Astrocyte (in vitro differentiated cells and primary cell): Measurements from ENCODE around the gene OR2S2. TPM values are rescaled to one million over a fixed set of nuclear protein-coding genes. Genes with fewer than 3 reads are reported as not detected.
"Not testable (repeated sequence)": the region's sequence is repeated elsewhere in the genome, so short reads cannot be mapped to it uniquely, and the experiment has no call there.

Experiments
- DNase-seq: peaks from one replicate; pipeline ENCODE4 v3.0.0-alpha.2; 2010; ENCODE audit warnings: low read depth
- FAIRE-seq: peaks from 2 replicates; lab custom pipeline; 2011; peaks lifted over from hg19 to GRCh38; lab: Jason Lieb, UNC
- H2AFZ ChIP-seq: 2 replicates; pipeline ENCODE4 v1.6.0; 2012; ENCODE audit warnings: low read depth, low read length, inconsistent platforms
- H3K27ac ChIP-seq: 2 replicates; pipeline ENCODE4 v1.5.1; 2011; ENCODE audit warnings: low read depth, low read length, inconsistent platforms
- H3K27me3 ChIP-seq: 2 replicates; pipeline ENCODE4 v1.6.0; 2011; ENCODE audit warnings: low read length, inconsistent platforms; ENCODE audit not compliant: insufficient read depth
- H3K36me3 ChIP-seq: 2 replicates; pipeline ENCODE4 v1.5.1; 2011; ENCODE audit warnings: low read length, inconsistent platforms; ENCODE audit not compliant: insufficient read depth
- H3K4me1 ChIP-seq: 2 replicates; pipeline ENCODE4 v1.5.1; 2011; ENCODE audit warnings: low read length, inconsistent platforms; ENCODE audit not compliant: insufficient read depth
- H3K4me2 ChIP-seq: 2 replicates; pipeline ENCODE4 v1.6.0; 2012; ENCODE audit warnings: low read length, inconsistent platforms
- H3K4me3 ChIP-seq: 2 replicates; pipeline ENCODE4 v1.5.1; 2011; ENCODE audit warnings: low read depth, mild to moderate bottlenecking, low read length, inconsistent platforms; ENCODE audit not compliant: insufficient read depth
- H3K79me2 ChIP-seq: 2 replicates; pipeline ENCODE4 v1.6.0; 2012; ENCODE audit warnings: mild to moderate bottlenecking, low read length, inconsistent platforms; ENCODE audit not compliant: insufficient read depth
- H3K9ac ChIP-seq: 2 replicates; pipeline ENCODE4 v1.6.0; 2012; ENCODE audit warnings: mild to moderate bottlenecking, low read length, inconsistent platforms
- H3K9me3 ChIP-seq: 2 replicates; pipeline ENCODE4 v1.5.1; 2012; ENCODE audit warnings: low read depth, mild to moderate bottlenecking, low read length, inconsistent platforms; ENCODE audit not compliant: insufficient read depth
- H4K20me1 ChIP-seq: 2 replicates; pipeline ENCODE4 v1.6.0; 2012; ENCODE audit warnings: low read length, inconsistent platforms; ENCODE audit not compliant: insufficient read depth
- H3K27ac Mint-ChIP-seq: one replicate; pipeline ENCODE4 v1.8.0; 2021; ENCODE audit warnings: mild to moderate bottlenecking, mixed read lengths; ENCODE audit not compliant: unreplicated experiment
- H3K27me3 Mint-ChIP-seq: one replicate; pipeline ENCODE4 v1.8.0; 2021; ENCODE audit warnings: low read depth, mixed read lengths; ENCODE audit not compliant: unreplicated experiment
- H3K36me3 Mint-ChIP-seq: one replicate; pipeline ENCODE4 v1.8.0; 2021; ENCODE audit warnings: low read depth, mixed read lengths; ENCODE audit not compliant: unreplicated experiment
- H3K4me1 Mint-ChIP-seq: one replicate; pipeline ENCODE4 v1.8.0; 2021; ENCODE audit warnings: low read depth, mixed read lengths; ENCODE audit not compliant: unreplicated experiment
- H3K4me3 Mint-ChIP-seq: one replicate; pipeline ENCODE4 v1.8.0; 2021; ENCODE audit warnings: mild to moderate bottlenecking, moderate library complexity, mixed read lengths; ENCODE audit not compliant: unreplicated experiment
- H3K9me3 Mint-ChIP-seq: one replicate; pipeline ENCODE4 v1.8.0; 2021; ENCODE audit warnings: mild to moderate bottlenecking, mixed read lengths; ENCODE audit not compliant: unreplicated experiment
- CTCF ChIP-seq: IDR thresholded peaks from 2 replicates; pipeline ENCODE4 v1.5.1; 2011; ENCODE audit warnings: low read depth, mild to moderate bottlenecking, inconsistent platforms, low read length, moderate library complexity; ENCODE audit not compliant: insufficient read depth
- EZH2 ChIP-seq: IDR thresholded peaks from 2 replicates; pipeline ENCODE4 v1.6.1; 2012; ENCODE audit warnings: mild to moderate bottlenecking, low read length, inconsistent platforms; ENCODE audit not compliant: insufficient read depth
- total RNA-seq: library from RNA; stranded (reverse); gene quantifications from 2 replicates; pipeline ENCODE4 v1.2.1, GENCODE V29; 2021

Gene OR2S2
- total RNA-seq, 1 donor from 2014 or later = not detected

DNA sequence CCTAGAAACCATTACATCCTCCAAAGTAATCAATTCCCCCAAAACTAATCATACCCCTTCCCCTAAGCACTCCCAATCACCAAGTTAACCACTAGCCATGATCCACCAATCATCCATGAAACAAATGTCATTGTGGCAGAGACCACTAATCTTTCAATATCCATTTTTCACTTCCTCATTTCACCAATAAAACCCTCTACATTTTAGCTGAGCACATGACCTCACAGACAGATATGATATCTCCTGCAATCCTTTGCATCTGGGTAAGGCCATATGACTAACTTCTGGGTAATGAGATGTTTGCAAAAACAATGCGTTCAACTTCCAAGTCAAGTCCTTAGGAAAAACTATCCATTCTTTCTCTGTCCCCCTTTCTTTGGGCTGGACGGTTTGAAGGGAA is 20.7 kb downstream of the OR2S2 start:
- H3K4me3 ChIP-seq = no peak overlapping the region
- H4K20me1 ChIP-seq = no peaks in the 10 kb centered on the region
- no peaks in the 10 kb centered on the region for H3K27me3 ChIP-seq
- H3K4me1 Mint-ChIP-seq = peaks cover 26% of the 10 kb centered on the region
- no peaks in the 10 kb centered on the region for H3K27me3 Mint-ChIP-seq
- H3K9me3 Mint-ChIP-seq = no peaks in the 10 kb centered on the region
- H3K9ac ChIP-seq = no peak overlapping the region
- H3K9me3 ChIP-seq = no peaks in the 10 kb centered on the region
- TF ChIP-seq CTCF (no peak), EZH2 (no peak)
- H3K4me3 Mint-ChIP-seq = no peak overlapping the region
- no peak overlapping the region for H2AFZ ChIP-seq
- H3K27ac Mint-ChIP-seq = no peak overlapping the region
- no peaks in the 10 kb centered on the region for H3K36me3 Mint-ChIP-seq
- H3K4me1 ChIP-seq = peaks cover 22% of the 10 kb centered on the region
- H3K4me2 ChIP-seq = peak overlapping the region; percentile 9
- H3K79me2 ChIP-seq = no peaks in the 10 kb centered on the region
- DNase-seq = peak; percentile 60
- H3K27ac ChIP-seq = peak overlapping the region; percentile 80
- peak; percentile 45 for FAIRE-seq
- H3K36me3 ChIP-seq = no peaks in the 10 kb centered on the region

DNA sequence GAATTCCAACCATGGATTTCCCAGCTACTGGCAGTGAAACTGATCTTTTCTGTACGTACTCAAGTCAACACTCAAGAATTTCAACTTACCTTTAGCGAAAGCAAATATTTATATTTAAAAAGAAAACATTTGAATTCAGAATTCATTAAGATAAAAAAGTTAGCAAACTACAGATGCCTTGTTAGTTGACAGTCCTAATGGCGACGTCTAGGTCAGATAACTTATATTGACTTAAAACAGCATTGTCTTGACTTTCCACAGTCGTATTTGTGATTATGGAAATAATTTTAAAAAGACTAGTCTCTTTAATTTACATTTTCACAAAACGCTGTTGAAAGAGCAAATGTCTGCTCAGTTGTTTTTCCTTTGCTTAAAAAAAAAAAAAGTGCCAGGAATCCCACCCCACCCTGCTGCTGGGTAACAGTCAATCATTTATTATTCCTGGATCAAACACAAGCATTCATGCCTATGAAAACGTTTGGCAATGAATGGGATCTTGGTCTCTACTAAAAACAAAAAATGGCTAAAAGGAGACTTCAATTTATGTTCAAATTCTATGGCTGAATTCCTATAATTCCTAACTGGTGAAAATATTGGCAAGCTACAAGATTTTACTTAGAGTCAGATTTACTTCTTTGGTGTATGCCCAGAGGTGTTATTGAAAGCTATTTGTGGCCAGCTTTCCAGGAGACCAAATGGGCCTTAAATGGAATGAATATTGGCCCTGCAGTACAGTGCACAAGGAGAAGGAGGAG is 22.0 kb downstream of the OR2S2 start:
- Mint-ChIP-seq H3K27me3 (no peaks in the 10 kb centered on the region), H3K9me3 (no peaks in the 10 kb centered on the region), H3K4me1 (peaks cover 28% of the 10 kb centered on the region), H3K4me3 (no peak overlapping the region), H3K36me3 (no peaks in the 10 kb centered on the region), H3K27ac (peak overlapping the region; percentile 4)
- FAIRE-seq = peak; percentile 73
- Histone ChIP-seq H3K36me3 (no peaks in the 10 kb centered on the region), H3K4me1 (peaks cover 26% of the 10 kb centered on the region), H3K4me3 (no peak overlapping the region), H3K9me3 (no peaks in the 10 kb centered on the region), H3K27ac (peak overlapping the region; percentile 80), H4K20me1 (no peaks in the 10 kb centered on the region), H3K79me2 (no peaks in the 10 kb centered on the region), H3K27me3 (no peaks in the 10 kb centered on the region), H3K4me2 (peak overlapping the region; percentile 48), H3K9ac (no peak overlapping the region), H2AFZ (no peak overlapping the region)
- peak; percentile 91 for DNase-seq
- TF ChIP-seq CTCF = no peak

- no peak overlapping the region for H3K4me3 Mint-ChIP-seq
- no peak overlapping the region for H3K27ac Mint-ChIP-seq
- Histone ChIP-seq H3K36me3 (no peaks in the 10 kb centered on the region), H4K20me1 (no peaks in the 10 kb centered on the region), H3K9ac (no peak overlapping the region), H3K4me3 (no peak overlapping the region), H3K27me3 (no peaks in the 10 kb centered on the region), H3K4me1 (peaks cover 28% of the 10 kb centered on the region), H3K9me3 (no peaks in the 10 kb centered on the region), H3K79me2 (no peaks in the 10 kb centered on the region), H3K4me2 (no peak overlapping the region), H2AFZ (no peak overlapping the region), H3K27ac (peak overlapping the region; percentile 80)
- FAIRE-seq (no peak), DNase-seq (peak; percentile 75)
- H3K27me3 Mint-ChIP-seq = no peaks in the 10 kb centered on the region
- no peaks in the 10 kb centered on the region for H3K9me3 Mint-ChIP-seq
- peaks cover 23% of the 10 kb centered on the region for H3K4me1 Mint-ChIP-seq
- no peak for TF ChIP-seq EZH2
- no peak for TF ChIP-seq CTCF
- H3K36me3 Mint-ChIP-seq = no peaks in the 10 kb centered on the region
Measured at GRCh38 chr9:35935261-35935660, 22.7 kb downstream of the OR2S2 start.

- H3K9me3 Mint-ChIP-seq, DNase-seq, FAIRE-seq, H3K36me3 Mint-ChIP-seq, H3K9ac ChIP-seq, H3K79me2 ChIP-seq, H3K36me3 ChIP-seq, H4K20me1 ChIP-seq, H3K27ac ChIP-seq, H3K27me3 Mint-ChIP-seq, H2AFZ ChIP-seq, H3K27ac Mint-ChIP-seq, H3K4me2 ChIP-seq, H3K9me3 ChIP-seq, H3K27me3 ChIP-seq, H3K4me3 ChIP-seq, H3K4me3 Mint-ChIP-seq: not testable (repeated sequence)
- H3K4me1 ChIP-seq = peaks cover 28% of the 10 kb centered on the region
- H3K4me1 Mint-ChIP-seq = peaks cover 22% of the 10 kb centered on the region
Measured at GRCh38 chr9:35934069-35934468, 23.9 kb downstream of the OR2S2 start.
